Activated naive CD4-positive, alpha-beta T cell treated with Interleukin-2 at 50 U/mL for 16 hours (primary cell): ENCODE results near the gene PFKP.
"Not testable (repeated sequence)": the region's sequence is repeated elsewhere in the genome, so short reads cannot be mapped to it uniquely, and the experiment has no call there.

Experiments used
- DNase-seq: peaks from one replicate; pipeline ENCODE4 v3.0.0-alpha.2; 2020

Gene PFKP

GRCh38 chr10:3166496-3167290 is 99.3 kb downstream of the PFKP start:
- no peak for DNase-seq

GRCh38 chr10:3167611-3168330 is 100.4 kb downstream of the PFKP start:
- no peak for DNase-seq

GRCh38 chr10:3169271-3169670 is 101.9 kb downstream of the PFKP start:
- no peak for DNase-seq

- DNase-seq, result no peak
These were observed 102.3 kb downstream of the PFKP start for GRCh38 chr10:3169673-3170072.

GRCh38 chr10:3171488-3171887 is 104.1 kb downstream of the PFKP start:
- DNase-seq, result not testable (repeated sequence)

- peak; percentile 66 for DNase-seq
These were observed 104.7 kb downstream of the PFKP start for GRCh38 chr10:3172081-3172445.

- DNase-seq, result peak; percentile 99
These were observed 105.3 kb downstream of the PFKP start, which contains the start of gene PITRM1 for GRCh38 chr10:3172446-3173170. Gene PITRM1 (minus strand): TSS chr10:3172782. CDS start chr10:3172772, 10 bp downstream.

GRCh38 chr10:3173171-3173878 is 106.0 kb downstream of the PFKP start:
- DNase-seq, result no peak

GRCh38 chr10:3178042-3178441 is 110.7 kb downstream of the PFKP start:
- DNase-seq, result no peak

GRCh38 chr10:3179174-3179573 is 111.8 kb downstream of the PFKP start:
- DNase-seq, result no peak

GRCh38 chr10:3180355-3181025 is 113.1 kb downstream of the PFKP start:
- no peak for DNase-seq

- DNase-seq, result no peak
These were observed 118.0 kb downstream of the PFKP start for GRCh38 chr10:3185386-3185785.

- DNase-seq, result peak; percentile 55
These were observed 119.0 kb downstream of the PFKP start for GRCh38 chr10:3186368-3186767.
